ENCODE results near the gene XRN1. TPM values are rescaled to one million over a fixed set of nuclear protein-coding genes. Genes with fewer than 3 reads are reported as not detected.

The XRN1 gene, protein sequence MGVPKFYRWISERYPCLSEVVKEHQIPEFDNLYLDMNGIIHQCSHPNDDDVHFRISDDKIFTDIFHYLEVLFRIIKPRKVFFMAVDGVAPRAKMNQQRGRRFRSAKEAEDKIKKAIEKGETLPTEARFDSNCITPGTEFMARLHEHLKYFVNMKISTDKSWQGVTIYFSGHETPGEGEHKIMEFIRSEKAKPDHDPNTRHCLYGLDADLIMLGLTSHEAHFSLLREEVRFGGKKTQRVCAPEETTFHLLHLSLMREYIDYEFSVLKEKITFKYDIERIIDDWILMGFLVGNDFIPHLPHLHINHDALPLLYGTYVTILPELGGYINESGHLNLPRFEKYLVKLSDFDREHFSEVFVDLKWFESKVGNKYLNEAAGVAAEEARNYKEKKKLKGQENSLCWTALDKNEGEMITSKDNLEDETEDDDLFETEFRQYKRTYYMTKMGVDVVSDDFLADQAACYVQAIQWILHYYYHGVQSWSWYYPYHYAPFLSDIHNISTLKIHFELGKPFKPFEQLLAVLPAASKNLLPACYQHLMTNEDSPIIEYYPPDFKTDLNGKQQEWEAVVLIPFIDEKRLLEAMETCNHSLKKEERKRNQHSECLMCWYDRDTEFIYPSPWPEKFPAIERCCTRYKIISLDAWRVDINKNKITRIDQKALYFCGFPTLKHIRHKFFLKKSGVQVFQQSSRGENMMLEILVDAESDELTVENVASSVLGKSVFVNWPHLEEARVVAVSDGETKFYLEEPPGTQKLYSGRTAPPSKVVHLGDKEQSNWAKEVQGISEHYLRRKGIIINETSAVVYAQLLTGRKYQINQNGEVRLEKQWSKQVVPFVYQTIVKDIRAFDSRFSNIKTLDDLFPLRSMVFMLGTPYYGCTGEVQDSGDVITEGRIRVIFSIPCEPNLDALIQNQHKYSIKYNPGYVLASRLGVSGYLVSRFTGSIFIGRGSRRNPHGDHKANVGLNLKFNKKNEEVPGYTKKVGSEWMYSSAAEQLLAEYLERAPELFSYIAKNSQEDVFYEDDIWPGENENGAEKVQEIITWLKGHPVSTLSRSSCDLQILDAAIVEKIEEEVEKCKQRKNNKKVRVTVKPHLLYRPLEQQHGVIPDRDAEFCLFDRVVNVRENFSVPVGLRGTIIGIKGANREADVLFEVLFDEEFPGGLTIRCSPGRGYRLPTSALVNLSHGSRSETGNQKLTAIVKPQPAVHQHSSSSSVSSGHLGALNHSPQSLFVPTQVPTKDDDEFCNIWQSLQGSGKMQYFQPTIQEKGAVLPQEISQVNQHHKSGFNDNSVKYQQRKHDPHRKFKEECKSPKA (N-terminal part only)
- total RNA-seq (2014; rRNA removed) (16.5 and 23.0 TPM in 2 replicates), Bru-seq, nascent RNA (percentile 71 among the genes with signal in this experiment), BruChase-seq, experiment 1, labeled RNA remaining after a 6-hour chase (percentile 70 among the genes with signal in this experiment), BruChase-seq, experiment 2, labeled RNA remaining after a 2-hour chase (percentile 78 among the genes with signal in this experiment)
- long read RNA-seq, full-length matches to known transcripts: 1 of 16 reads
- long read RNA-seq, partial matches to known transcripts: 5 of 16 reads
- long read RNA-seq, other reads (novel, unspliced or antisense): 10 of 16 reads

DNA sequence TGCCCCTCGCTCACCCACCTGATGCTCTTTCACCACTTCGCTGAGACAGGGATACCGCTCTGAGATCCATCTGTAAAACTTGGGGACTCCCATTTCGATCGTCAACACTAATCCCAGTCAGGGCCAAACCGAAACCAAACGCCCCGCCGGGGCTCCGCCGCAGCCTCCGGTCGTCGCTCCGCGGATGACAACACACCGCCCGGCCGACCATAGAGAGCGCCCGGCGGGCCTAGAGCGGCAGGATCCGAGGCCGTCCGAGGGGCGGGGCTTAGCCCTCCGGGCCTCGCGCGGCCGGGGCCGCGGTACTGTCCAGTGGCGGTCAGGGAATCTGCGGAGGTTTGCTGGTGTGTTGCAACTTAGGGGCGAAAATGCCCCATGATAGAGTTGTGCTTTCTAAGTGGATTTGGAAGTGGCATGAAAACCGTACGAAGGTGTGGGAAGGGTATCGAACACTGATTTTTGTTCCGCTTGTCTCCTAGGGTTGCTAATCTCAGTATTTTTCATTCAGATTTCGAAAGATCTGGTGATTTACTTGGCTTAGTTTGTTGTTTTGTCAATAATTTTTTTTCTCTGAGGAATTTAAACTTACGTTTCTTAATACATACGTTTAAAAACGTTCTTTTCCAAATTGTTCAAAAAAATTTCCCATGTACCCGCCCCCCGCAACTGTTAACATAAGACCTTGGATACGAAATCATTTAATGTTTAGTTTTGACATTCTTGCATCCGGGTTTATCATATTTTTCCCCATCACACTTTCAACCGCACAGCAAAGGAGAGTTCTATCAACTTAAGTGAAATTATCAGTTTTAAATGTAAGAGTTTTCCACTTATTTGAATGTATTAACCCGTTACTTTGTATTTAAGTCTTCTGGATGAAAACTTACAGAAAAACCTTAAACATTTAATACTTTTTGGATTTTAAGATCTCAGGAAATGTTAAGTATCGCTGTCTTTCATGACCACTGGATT lies at the start of gene XRN1:
Gene XRN1 (minus strand): TSS at position 186 of the 972 bp plus-strand sequence. CDS start 93 bp downstream, at position 93.
- Histone ChIP-seq H3K4me3 (ENCODE audit: low read length) (peak within 1 kb of the TSS; percentile 98), H3K9me3 (ENCODE audit: low read length) (no peaks in the 10 kb centered on the region), H3K9me2 (replicated peaks; ENCODE audit: low read length) (no peaks in the 10 kb centered on the region), H3K4me1 (ENCODE audit: insufficient read depth, low read length) (peaks cover 19% of the 10 kb centered on the region), H3K79me2 (ENCODE audit: low read length) (peaks cover 47% of the 10 kb centered on the region), H3K4me2 (ENCODE audit: low read length) (peak within 1 kb of the TSS; percentile 99), H4K20me1 (ENCODE audit: low read length) (no peaks in the 10 kb centered on the region), H3K36me3 (ENCODE audit: low read depth, low read length) (peaks cover 4% of the 10 kb centered on the region; the same call in 1 of the 2 replicates), H3K27ac (ENCODE audit: low read length) (peak within 1 kb of the TSS; percentile 59), H3K27me3 (ENCODE audit: low read length) (no peaks in the 10 kb centered on the region), H3F3A (ENCODE audit: low read length, unreplicated experiment) (no peaks in the 10 kb centered on the region), H3K9ac (ENCODE audit: low read length) (peak within 1 kb of the TSS; percentile 96), H2AFZ (ENCODE audit: low read length) (peak within 1 kb of the TSS; percentile 97)
- ATAC-seq: peak; percentile 97
- POLR2A ChIA-PET (ENCODE audit: unreplicated experiment): no interaction called here
- TF ChIP-seq, protein P1, sequence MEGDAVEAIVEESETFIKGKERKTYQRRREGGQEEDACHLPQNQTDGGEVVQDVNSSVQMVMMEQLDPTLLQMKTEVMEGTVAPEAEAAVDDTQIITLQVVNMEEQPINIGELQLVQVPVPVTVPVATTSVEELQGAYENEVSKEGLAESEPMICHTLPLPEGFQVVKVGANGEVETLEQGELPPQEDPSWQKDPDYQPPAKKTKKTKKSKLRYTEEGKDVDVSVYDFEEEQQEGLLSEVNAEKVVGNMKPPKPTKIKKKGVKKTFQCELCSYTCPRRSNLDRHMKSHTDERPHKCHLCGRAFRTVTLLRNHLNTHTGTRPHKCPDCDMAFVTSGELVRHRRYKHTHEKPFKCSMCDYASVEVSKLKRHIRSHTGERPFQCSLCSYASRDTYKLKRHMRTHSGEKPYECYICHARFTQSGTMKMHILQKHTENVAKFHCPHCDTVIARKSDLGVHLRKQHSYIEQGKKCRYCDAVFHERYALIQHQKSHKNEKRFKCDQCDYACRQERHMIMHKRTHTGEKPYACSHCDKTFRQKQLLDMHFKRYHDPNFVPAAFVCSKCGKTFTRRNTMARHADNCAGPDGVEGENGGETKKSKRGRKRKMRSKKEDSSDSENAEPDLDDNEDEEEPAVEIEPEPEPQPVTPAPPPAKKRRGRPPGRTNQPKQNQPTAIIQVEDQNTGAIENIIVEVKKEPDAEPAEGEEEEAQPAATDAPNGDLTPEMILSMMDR (conservative IDR thresholded peaks at IDR 0.05; ENCODE audit: low read depth, low read length): no peak
- TF ChIP-seq EZH2 (IDR thresholded peaks at IDR 0.05; ENCODE audit: low read length, unreplicated experiment): no peak
- no peak for TF ChIP-seq EZH2phosphoT487 (IDR thresholded peaks at IDR 0.05; ENCODE audit: borderline replicate concordance, low read length)
- TSS peak; percentile 72 for BruUV-seq (replicated peaks)
- CTCF ChIA-PET: interaction anchor here (0.6 kb wide), 1 partner anchor 249 kb away, joined by 3 read pairs; no protein-coding TSS in a partner anchor
- DNase-seq: peak; percentile 91
- intact Hi-C loops (cut with micrococcal nuclease): loop anchor here (2.0 to 5.0 kb wide), 3 partner anchors 53 to 129 kb away; partner anchors contain the start of gene ATR

DNA sequence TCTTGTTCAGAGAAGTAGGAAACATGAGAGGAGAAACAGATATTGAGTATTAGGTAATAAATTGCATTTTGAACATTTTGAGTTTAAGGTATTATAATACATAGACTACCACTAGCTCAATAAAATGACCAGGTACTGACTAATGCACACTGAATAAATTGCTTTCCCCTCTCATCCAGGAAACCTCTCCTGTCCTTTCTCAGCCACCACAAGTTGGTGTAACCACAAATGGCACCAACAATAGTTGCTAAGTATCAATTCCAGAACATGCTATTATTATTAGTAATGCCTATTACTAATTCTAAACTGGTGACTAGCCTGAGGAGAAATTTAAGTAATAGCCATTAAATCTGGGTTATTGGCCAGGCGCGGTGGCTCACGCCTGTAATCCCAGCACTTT lies 47.3 kb upstream of the XRN1 start:
- intact Hi-C loops (cut with micrococcal nuclease): no loop called here

More for the DNA sequence above, 47.3 kb upstream of the XRN1 start:
- H3K4me1 ChIP-seq (ENCODE audit: insufficient read depth, low read length): peaks cover 16% of the 10 kb centered on the region
- H3K36me3 ChIP-seq (ENCODE audit: low read depth, low read length): peaks cover 21% of the 10 kb centered on the region; the same call in 1 of the 2 replicates
- no peak overlapping the region for H2AFZ ChIP-seq (ENCODE audit: low read length)
- no peaks in the 10 kb centered on the region for H3K9me2 ChIP-seq (replicated peaks; ENCODE audit: low read length)
- H3K4me2 ChIP-seq (ENCODE audit: low read length): no peak overlapping the region
- CTCF ChIA-PET: no interaction called here
- no peak overlapping the region for H3K4me3 ChIP-seq (ENCODE audit: low read length)
- ATAC-seq (peak; percentile 53), DNase-seq (peak; percentile 75)
- no peaks in the 10 kb centered on the region for H3F3A ChIP-seq (ENCODE audit: low read length, unreplicated experiment)
- H3K79me2 ChIP-seq (ENCODE audit: low read length): no peaks in the 10 kb centered on the region
- BruUV-seq (replicated peaks): no TSS peak
- H3K9ac ChIP-seq (ENCODE audit: low read length): no peak overlapping the region
- H3K9me3 ChIP-seq (ENCODE audit: low read length): no peaks in the 10 kb centered on the region
- H4K20me1 ChIP-seq (ENCODE audit: low read length): no peaks in the 10 kb centered on the region
- no peaks in the 10 kb centered on the region for H3K27me3 ChIP-seq (ENCODE audit: low read length)
- H3K27ac ChIP-seq (ENCODE audit: low read length): peak overlapping the region; percentile 52
- TF ChIP-seq EZH2phosphoT487 (IDR thresholded peaks at IDR 0.05; ENCODE audit: borderline replicate concordance, low read length) (no peak), EZH2 (IDR thresholded peaks at IDR 0.05; ENCODE audit: low read length, unreplicated experiment) (no peak)
- TF ChIP-seq, protein P1 (conservative IDR thresholded peaks at IDR 0.05; ENCODE audit: low read depth, low read length): no peak
- POLR2A ChIA-PET (ENCODE audit: unreplicated experiment): no interaction called here

All from PC-3 (cell line).